SIG-M5 treated with dmso at 0.1 percent for 504 hours (cell line): ENCODE measurements around the gene DPEP1.
"Not testable (repeated sequence)": the region's sequence is repeated elsewhere in the genome, so short reads cannot be mapped to it uniquely, and the experiment has no call there.

Experiments used
- DNase-seq: peaks from one replicate; lab custom pipeline; 2025; ENCODE audit not compliant: unreplicated experiment; lab: John Stamatoyannopoulos, UW

DPEP1 gene

GRCh38 chr16:89613231-89613953, at the start of gene DPEP1:
DPEP1 (plus strand) TSS chr16:89613642; CDS start chr16:89630411, 16,769 bp downstream.
- DNase-seq = no peak

GRCh38 chr16:89564476-89565255, 48.8 kb upstream of the DPEP1 start:
- DNase-seq = peak; percentile 48

- no peak for DNase-seq
These were observed 48.3 kb upstream of the DPEP1 start for GRCh38 chr16:89565256-89565505.

- peak; percentile 75 for DNase-seq
These were observed 47.7 kb upstream of the DPEP1 start for GRCh38 chr16:89565506-89566372.

DNA sequence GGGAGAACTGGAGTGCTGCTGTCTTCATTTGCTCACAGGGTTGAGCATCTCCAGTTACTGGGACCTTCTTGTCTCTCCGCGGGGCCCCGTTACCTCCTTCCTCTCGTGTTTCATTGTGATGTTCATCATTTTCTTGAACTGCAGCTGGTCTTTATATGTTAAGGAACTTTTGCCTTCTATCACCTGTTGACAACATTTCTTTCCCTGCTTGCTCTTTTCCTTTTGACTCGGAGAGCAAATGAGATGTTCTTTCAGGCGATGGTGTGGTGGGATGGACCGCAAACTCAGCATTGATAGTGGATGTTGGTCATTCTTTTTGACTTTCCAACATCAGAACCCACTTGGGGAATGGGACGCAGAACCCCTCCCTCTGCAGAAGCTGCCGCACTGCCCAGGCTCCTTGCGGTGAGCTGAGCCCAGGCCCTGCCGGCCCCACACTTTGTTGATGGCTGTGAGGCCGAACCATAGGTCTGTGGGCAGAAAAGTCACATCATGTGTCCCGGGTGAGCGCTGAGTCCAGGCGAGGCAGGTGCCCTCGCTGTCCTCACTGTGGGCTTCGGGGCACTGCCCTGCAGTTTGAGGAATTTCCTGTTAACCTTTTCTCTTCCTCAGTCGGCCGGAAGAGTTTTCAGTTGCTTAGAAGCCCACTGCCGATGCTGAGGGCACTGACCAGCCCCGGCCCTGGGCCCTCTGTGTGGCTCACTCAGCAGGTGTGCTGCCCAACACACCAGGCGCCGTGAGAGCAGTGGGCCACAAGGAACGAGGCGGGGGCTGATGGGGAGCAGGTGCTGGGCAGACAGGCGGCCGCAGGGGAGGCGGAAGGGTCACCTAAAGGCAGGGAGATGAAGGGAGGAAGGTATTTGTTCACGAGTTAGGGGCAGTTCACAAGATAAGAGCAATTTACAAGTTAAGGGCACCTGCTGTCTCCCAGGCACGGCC, 45.5 kb upstream of the DPEP1 start:
- no peak for DNase-seq

DNA sequence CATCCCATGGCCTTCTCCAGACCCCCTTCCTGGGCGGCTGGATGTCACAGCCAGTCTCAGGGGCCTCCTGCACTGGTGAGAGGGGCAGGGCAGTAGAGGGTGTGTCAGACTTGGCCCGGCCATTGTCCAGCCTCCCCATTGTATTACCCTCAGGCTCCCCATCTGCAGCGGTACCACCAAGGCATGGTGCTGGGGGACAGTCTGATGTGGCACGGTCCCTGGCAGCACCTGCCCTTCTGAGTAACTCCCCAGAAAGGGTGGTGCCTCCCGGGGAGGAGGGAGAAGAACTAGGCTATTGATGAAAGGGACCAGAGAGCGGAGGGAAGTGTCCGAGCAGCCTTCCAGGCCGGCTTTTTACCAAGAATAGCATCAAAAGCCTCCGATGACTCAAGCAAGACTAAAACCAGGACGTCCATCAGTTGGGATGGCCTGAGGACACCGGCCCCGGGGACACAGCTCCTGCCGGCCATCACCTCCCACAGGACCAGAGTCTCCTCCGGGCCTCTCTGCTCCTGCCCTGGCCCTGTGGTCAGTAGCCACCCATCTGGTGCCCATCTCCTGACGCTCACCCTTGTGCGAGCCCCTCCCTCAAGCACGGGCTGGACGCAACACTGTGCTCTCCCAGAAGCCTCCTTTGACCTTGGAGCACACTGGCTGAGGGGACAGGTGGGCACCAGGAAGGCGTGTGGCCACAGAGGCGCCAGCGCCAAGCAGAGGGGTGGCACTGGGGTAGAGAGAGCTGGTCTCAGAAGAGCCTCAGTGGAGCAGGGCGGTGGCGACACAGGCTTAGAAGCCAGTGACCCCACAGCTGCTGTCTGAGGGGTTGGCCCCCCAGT, 43.7 kb upstream of the DPEP1 start:
- no peak for DNase-seq

DNA sequence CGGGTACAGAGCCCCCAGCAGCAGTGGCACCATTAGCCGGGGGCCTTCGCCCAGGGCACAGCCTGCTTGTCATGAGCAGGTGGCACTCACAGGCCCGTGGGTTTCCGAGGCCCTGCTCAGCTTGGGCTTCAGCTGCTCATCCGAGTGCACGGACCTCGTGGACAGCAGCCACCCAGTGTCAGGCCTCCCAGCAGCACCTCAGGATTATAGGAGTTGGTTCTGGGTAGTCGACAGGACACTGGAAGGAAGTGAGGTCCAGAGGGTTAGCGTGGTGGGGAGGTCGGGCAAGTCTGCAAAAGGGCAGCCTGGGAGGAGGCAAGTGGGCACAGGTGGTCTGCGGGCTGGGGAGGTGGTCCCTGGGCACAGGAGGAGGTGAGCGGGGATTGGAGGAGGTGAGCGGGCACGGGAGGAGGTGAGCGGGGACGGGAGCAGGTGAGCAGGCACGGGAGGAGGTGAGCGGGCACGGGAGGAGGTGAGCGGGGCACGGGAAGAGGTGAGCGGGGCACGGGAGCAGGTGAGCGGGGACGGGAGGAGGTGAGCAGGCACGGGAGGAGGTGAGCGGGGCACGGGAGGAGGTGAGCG, 43.0 kb upstream of the DPEP1 start:
- DNase-seq = no peak

- not testable (repeated sequence) for DNase-seq
These were observed 42.4 kb upstream of the DPEP1 start for GRCh38 chr16:89570983-89571598.

DNA sequence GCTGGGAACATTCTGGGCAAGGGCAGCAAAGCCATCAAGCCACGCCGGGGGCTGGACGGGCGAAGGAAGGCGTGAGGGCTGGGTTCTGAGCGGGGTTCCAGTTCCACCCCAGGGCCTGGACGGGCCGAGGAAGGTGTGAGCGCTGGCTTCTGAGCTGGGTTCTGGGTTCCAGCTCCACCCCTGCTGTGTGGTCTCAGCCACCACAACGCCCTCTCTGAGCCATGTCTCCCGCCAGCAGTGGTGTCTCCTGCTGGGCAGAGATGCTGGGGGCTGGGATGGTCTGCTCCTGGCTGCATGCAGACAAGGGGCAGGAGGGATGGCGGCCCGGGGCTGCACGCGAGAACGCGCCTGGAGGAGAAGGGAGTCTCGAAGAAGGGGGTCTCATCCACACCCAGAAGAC, 41.8 kb upstream of the DPEP1 start:
- no peak for DNase-seq

- DNase-seq = no peak
These were observed 41.4 kb upstream of the DPEP1 start for GRCh38 chr16:89572073-89572484.

- DNase-seq = no peak
These were observed 40.8 kb upstream of the DPEP1 start for GRCh38 chr16:89572485-89573205.

DNA sequence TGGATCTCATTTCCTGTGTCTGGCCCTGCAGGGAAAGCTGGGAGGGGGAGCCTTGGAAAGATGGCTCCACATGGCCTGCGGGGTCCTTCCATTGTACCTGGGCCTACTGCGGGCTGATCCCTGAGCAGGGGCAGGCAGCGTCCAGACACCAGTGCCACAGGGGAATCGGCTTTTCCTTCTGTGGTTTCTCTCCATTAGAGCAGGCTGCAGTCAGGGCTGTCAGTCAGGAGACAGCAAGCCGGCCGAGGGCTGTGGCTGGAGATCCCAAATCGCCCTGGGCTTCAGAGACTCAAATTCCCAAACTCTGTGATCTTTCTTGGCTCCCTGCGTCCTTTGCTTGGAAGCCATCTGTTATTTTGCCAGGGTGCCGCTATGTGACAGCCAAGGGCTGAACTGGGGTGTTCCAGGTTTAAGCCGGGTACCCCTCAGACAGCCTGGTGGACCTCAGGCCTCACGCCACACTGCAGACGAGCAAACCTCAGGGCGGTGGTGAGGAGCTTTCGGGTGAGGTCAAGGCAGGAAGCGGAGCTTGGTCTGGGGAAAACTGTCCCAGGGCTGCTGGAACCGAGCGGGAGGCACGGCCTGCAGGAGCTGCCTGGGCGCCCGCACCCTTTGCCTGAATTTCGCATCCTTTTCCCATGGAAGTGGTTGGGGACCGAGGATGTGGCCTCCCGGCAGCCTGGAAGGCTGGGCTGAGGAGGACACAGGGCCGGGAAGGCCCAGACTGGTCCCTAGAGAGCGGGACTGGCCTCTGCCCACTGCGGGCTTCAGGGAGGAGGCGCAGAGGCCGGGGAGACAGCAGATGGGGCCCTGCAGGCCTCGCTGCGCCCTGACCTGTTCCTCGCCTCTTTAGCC, 39.4 kb upstream of the DPEP1 start:
- no peak for DNase-seq

- peak; percentile 58 for DNase-seq
These were observed 38.7 kb upstream of the DPEP1 start for GRCh38 chr16:89574681-89575246.

- no peak for DNase-seq
These were observed 37.9 kb upstream of the DPEP1 start, which contains the start of gene CPNE7 for GRCh38 chr16:89575247-89576152. CPNE7 (plus strand) TSS chr16:89575758; CDS start chr16:89575898, 140 bp downstream.

- no peak for DNase-seq
These were observed 37.0 kb upstream of the DPEP1 start for GRCh38 chr16:89576153-89577054.
